Natural killer cell (primary cell): ENCODE results near the gene CDH16. TPM values are rescaled to one million over a fixed set of nuclear protein-coding genes. Genes with fewer than 3 reads are reported as not detected.

Experiments
- ATAC-seq, 3 donors: fragments of 150-1000 bp in 2 of 3; fragments of 200-7000 bp in 1 of 3; cut with Tn5 transposase; 1 replicate in 1 of 3; 2 replicates in 2 of 3; pipeline ENCODE4 v1.10.0; 2021; ENCODE audit warnings: mild to moderate bottlenecking in 2 of 3, moderate library complexity in 2 of 3
- DNase-seq, 2 donors: peaks; one replicate each; pipeline versions ENCODE4 v3.0.0 to v3.0.0-alpha.2; 2013 to 2021; ENCODE audit warnings: mixed read lengths in 1 of 2
- H3K27ac ChIP-seq: one replicate; pipeline ENCODE4 v1.5.1; 2013; ENCODE audit warnings: mild to moderate bottlenecking, low read length
- H3K27me3 ChIP-seq: one replicate; pipeline ENCODE4 v1.6.1; 2013; ENCODE audit warnings: low read length; ENCODE audit not compliant: control insufficient read depth, insufficient read depth
- H3K36me3 ChIP-seq: one replicate; pipeline ENCODE4 v1.6.1; 2013; ENCODE audit warnings: low read length; ENCODE audit not compliant: control insufficient read depth, insufficient read depth
- H3K4me1 ChIP-seq: one replicate; pipeline ENCODE4 v1.6.1; 2013; ENCODE audit warnings: low read length; ENCODE audit not compliant: control insufficient read depth, insufficient read depth
- H3K4me3 ChIP-seq: one replicate; pipeline ENCODE4 v1.5.1; 2013; ENCODE audit warnings: low read length
- H3K9me3 ChIP-seq: one replicate; pipeline ENCODE4 v1.6.1; 2013; ENCODE audit warnings: low read length; ENCODE audit not compliant: control insufficient read depth, insufficient read depth
- H3K27ac Mint-ChIP-seq, 2 donors: one replicate each; pipeline ENCODE4 v1.8.0; 2022; ENCODE audit warnings: mild to moderate bottlenecking in 2 of 2, mixed read lengths in 2 of 2, moderate library complexity in 1 of 2
- H3K27me3 Mint-ChIP-seq, 2 donors: one replicate each; pipeline ENCODE4 v1.8.0; 2022; ENCODE audit warnings: low read depth in 2 of 2, mixed read lengths in 2 of 2
- H3K36me3 Mint-ChIP-seq: one replicate; pipeline ENCODE4 v1.8.0; 2022; ENCODE audit warnings: mixed read lengths
- H3K4me1 Mint-ChIP-seq, 2 donors: one replicate each; pipeline ENCODE4 v1.8.0; 2022; ENCODE audit warnings: mixed read lengths in 2 of 2
- H3K4me3 Mint-ChIP-seq: one replicate; pipeline ENCODE4 v1.8.0; 2022; ENCODE audit warnings: mild to moderate bottlenecking, moderate library complexity, mixed read lengths
- H3K9me3 Mint-ChIP-seq, 2 donors: one replicate each; pipeline ENCODE4 v1.8.0; 2022; ENCODE audit warnings: mixed read lengths in 2 of 2
- WGBS: methylation state at CpG from one replicate; pipeline ENCODE4 v1.1.7; 2013; ENCODE audit warnings: missing lambda C conversion rate; ENCODE audit not compliant: insufficient coverage; 5-methylcytosine and 5-hydroxymethylcytosine counted together
- intact Hi-C: fragments of 100-400 bp; cut with micrococcal nuclease; formaldehyde crosslinking; loops from one replicate; pipeline ENCODE4 v1.14.2; 2022
- total RNA-seq, 4 donors: library from RNA; stranded (reverse); fragments of 120-200 nt in 1 of 4; gene quantifications; one replicate each; pipeline versions ENCODE4 v1.2.3 to v1.2.4, GENCODE V29; 2013 to 2022
- TF ChIP-seq, protein P1 (sequence below): fragments of 200-600 bp; IDR thresholded peaks from one replicate; pipeline ENCODE4 v1.8.0; 2022; ENCODE audit warnings: antibody characterized with exemption

CDH16 gene
- total RNA-seq, 3 donors from 2014 or later (not counting 1 experiment from before 2014, with no cell fraction given), result not detected

DNA sequence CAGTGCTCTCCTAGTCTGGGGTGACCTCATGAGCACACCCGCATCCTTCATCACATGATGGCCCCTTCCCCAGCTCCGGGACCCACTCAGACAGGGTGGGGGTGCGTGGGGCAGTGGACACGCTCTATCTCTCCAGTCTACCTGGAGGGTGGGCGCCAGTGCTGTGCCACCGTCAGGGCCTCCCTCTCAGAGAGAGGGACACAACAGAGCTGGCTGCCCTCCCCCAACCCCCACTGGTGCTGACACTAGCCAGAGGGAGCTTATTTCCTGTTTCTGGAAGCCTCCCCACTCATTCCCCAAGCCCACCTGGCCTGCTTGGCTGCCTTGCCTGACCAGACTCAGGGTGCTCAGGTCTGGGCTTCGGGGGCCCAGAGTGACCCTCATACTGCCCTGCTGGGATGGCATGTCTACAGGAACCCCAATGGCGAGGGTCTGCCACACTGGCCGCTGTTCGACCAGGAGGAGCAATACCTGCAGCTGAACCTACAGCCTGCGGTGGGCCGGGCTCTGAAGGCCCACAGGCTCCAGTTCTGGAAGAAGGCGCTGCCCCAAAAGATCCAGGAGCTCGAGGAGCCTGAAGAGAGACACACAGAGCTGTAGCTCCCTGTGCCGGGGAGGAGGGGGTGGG is 24.9 kb upstream of the CDH16 start:
- H3K4me1 Mint-ChIP-seq, result peaks cover 17 to 18% of the 10 kb centered on the region in 2 donors
- H3K36me3 ChIP-seq, result peaks cover 36% of the 10 kb centered on the region
- no peak overlapping the region for H3K4me3 Mint-ChIP-seq
- no peak overlapping the region for H3K27ac ChIP-seq
- 90% methylated on average over 15 of the region's 15 CpGs for WGBS
- H3K9me3 ChIP-seq, result no peaks in the 10 kb centered on the region
- intact Hi-C loops, result no loop called here
- peaks cover 13% of the 10 kb centered on the region for H3K4me1 ChIP-seq
- H3K27me3 ChIP-seq, result peaks cover 5% of the 10 kb centered on the region
- H3K27me3 Mint-ChIP-seq, result peaks cover 3 to 4% of the 10 kb centered on the region in 2 donors
- no peak overlapping the region for H3K4me3 ChIP-seq
- DNase-seq, result no peak
- TF ChIP-seq, protein P1, sequence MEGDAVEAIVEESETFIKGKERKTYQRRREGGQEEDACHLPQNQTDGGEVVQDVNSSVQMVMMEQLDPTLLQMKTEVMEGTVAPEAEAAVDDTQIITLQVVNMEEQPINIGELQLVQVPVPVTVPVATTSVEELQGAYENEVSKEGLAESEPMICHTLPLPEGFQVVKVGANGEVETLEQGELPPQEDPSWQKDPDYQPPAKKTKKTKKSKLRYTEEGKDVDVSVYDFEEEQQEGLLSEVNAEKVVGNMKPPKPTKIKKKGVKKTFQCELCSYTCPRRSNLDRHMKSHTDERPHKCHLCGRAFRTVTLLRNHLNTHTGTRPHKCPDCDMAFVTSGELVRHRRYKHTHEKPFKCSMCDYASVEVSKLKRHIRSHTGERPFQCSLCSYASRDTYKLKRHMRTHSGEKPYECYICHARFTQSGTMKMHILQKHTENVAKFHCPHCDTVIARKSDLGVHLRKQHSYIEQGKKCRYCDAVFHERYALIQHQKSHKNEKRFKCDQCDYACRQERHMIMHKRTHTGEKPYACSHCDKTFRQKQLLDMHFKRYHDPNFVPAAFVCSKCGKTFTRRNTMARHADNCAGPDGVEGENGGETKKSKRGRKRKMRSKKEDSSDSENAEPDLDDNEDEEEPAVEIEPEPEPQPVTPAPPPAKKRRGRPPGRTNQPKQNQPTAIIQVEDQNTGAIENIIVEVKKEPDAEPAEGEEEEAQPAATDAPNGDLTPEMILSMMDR, result no peak
- ATAC-seq, result no peak
- no peaks in the 10 kb centered on the region for H3K36me3 Mint-ChIP-seq
- no peak overlapping the region for H3K27ac Mint-ChIP-seq
- H3K9me3 Mint-ChIP-seq, result no peaks in the 10 kb centered on the region

DNA sequence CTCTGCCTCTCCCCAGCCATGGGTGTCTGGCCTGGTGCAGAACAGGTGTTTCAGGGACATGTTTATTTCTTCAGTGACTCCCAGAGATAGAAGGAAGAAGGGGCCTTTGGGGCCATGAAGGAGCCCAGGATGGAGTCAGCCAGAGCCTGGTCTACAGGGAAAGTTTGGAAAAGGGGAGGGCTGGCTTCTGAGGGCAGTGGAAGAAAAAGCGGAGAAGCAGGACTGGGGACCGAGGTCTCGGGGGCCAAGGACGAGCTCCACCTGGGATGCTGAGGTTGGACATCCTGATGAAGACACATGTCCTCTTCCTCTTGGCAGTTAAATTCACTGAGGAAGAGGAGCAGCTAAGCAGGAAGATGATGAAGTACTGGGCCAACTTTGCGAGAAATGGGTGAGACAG is 24.3 kb upstream of the CDH16 start:
- Mint-ChIP-seq H3K27me3 (no peaks in the 10 kb centered on the region), H3K9me3 (no peaks in the 10 kb centered on the region), H3K36me3 (no peaks in the 10 kb centered on the region), H3K4me1 (peaks cover 12 to 13% of the 10 kb centered on the region in 2 donors), H3K27ac (no peak overlapping the region), H3K4me3 (no peak overlapping the region)
- Histone ChIP-seq H3K27ac (no peak overlapping the region), H3K27me3 (no peaks in the 10 kb centered on the region), H3K9me3 (no peaks in the 10 kb centered on the region), H3K36me3 (peaks cover 36% of the 10 kb centered on the region), H3K4me3 (no peak overlapping the region), H3K4me1 (peaks cover 7% of the 10 kb centered on the region)
- ATAC-seq (no peak), DNase-seq (no peak)
- intact Hi-C loops, result no loop called here
- 90% methylated on average over 5 of the region's 5 CpGs for WGBS
- TF ChIP-seq, protein P1, result no peak

DNA sequence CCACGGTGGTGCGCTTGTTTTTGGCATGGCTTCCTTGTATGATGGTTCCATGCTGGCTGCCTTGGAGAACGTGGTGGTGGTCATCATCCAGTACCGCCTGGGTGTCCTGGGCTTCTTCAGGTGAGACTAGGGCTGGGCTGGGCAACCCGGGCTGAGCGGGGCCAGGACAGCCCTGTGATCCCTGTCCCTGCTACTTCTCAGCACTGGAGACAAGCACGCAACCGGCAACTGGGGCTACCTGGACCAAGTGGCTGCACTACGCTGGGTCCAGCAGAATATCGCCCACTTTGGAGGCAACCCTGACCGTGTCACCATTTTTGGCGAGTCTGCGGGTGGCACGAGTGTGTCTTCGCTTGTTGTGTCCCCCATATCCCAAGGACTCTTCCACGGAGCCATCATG is 21.6 kb upstream of the CDH16 start:
- intact Hi-C loops, result no loop called here
- Mint-ChIP-seq H3K4me3 (no peak overlapping the region), H3K36me3 (no peaks in the 10 kb centered on the region), H3K27me3 (no peaks in the 10 kb centered on the region), H3K9me3 (no peaks in the 10 kb centered on the region), H3K4me1 (peaks cover 10 to 23% of the 10 kb centered on the region in 2 donors), H3K27ac (no peak overlapping the region)
- Histone ChIP-seq H3K27ac (no peak overlapping the region), H3K4me3 (no peak overlapping the region), H3K9me3 (no peaks in the 10 kb centered on the region), H3K4me1 (peaks cover 14% of the 10 kb centered on the region), H3K27me3 (no peaks in the 10 kb centered on the region), H3K36me3 (peaks cover 36% of the 10 kb centered on the region)
- ATAC-seq, result no peak
- TF ChIP-seq, protein P1, result no peak
- no peak for DNase-seq
- 96% methylated on average over 16 of the region's 16 CpGs for WGBS

GRCh38 chr16:66939366-66939765 is 20.7 kb upstream of the CDH16 start:
- Mint-ChIP-seq H3K36me3 (no peaks in the 10 kb centered on the region), H3K4me3 (no peak overlapping the region), H3K9me3 (no peaks in the 10 kb centered on the region), H3K27ac (no peak overlapping the region), H3K27me3 (no peaks in the 10 kb centered on the region), H3K4me1 (peaks cover 15 to 32% of the 10 kb centered on the region in 2 donors)
- Histone ChIP-seq H3K4me1 (peaks cover 17% of the 10 kb centered on the region), H3K27me3 (no peaks in the 10 kb centered on the region), H3K27ac (no peak overlapping the region), H3K9me3 (no peaks in the 10 kb centered on the region), H3K36me3 (peaks cover 36% of the 10 kb centered on the region), H3K4me3 (no peak overlapping the region)
- DNase-seq (no peak), ATAC-seq (no peak)
- intact Hi-C loops, result no loop called here
- TF ChIP-seq, protein P1, result no peak
